ENCODE data around the gene AHI1. TPM values are rescaled to one million over a fixed set of nuclear protein-coding genes. Genes with fewer than 3 reads are reported as not detected.

The AHI1 gene
- total RNA-seq, 6 experiments from 2014 or later = 14.6 to 19.1 (median 17.0) TPM

DNA sequence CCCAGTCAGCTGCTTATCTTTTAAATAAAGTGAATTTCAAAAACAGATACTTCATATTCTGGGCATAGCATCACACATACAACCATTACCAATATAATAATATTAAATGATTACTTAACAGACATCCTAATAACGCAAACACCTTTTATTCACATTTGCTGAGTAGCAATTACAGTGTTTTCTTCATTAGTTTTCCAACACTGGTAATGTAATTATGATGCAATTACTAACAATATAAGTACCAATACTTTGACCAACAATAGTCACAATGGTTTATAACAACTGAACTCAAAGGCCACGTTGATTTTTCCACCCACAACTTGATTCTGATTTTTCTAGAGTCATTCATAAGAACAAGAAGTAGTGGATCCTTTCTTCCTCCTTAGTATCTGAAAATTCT, 212.4 kb downstream of the AHI1 start:
- no peak for DNase-seq
- peaks cover 20% of the 10 kb centered on the region for H3K36me3 Mint-ChIP-seq (ENCODE audit: low read depth)
- no peaks in the 10 kb centered on the region for H3K9me3 Mint-ChIP-seq
- H3K27me3 Mint-ChIP-seq (ENCODE audit: insufficient read depth) = no peaks in the 10 kb centered on the region
- no peak overlapping the region for H3K27ac Mint-ChIP-seq
- TF ChIP-seq, protein P1, sequence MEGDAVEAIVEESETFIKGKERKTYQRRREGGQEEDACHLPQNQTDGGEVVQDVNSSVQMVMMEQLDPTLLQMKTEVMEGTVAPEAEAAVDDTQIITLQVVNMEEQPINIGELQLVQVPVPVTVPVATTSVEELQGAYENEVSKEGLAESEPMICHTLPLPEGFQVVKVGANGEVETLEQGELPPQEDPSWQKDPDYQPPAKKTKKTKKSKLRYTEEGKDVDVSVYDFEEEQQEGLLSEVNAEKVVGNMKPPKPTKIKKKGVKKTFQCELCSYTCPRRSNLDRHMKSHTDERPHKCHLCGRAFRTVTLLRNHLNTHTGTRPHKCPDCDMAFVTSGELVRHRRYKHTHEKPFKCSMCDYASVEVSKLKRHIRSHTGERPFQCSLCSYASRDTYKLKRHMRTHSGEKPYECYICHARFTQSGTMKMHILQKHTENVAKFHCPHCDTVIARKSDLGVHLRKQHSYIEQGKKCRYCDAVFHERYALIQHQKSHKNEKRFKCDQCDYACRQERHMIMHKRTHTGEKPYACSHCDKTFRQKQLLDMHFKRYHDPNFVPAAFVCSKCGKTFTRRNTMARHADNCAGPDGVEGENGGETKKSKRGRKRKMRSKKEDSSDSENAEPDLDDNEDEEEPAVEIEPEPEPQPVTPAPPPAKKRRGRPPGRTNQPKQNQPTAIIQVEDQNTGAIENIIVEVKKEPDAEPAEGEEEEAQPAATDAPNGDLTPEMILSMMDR (IDR thresholded peaks at IDR 0.05) = no peak
- peaks cover 9% of the 10 kb centered on the region for H3K4me1 Mint-ChIP-seq (ENCODE audit: low read depth)
- no peak overlapping the region for H3K4me3 Mint-ChIP-seq

DNA sequence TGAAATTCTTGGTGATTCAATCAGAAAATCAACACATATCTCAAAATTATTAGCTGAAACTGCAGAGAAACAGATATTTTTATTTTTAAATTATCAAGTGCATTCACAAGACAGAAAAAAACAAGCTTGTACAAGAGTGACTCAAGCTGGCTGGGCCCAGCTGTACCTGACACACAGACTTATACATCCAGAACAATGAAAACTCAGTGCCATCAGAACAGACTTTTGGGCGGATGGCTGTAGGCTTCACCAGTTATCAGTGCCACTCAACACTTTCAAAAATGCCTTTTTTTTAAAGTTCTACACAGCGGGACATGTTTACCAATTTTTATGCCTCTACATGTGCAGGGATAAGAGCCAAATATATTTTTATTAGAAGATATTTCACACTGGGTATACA, 213.6 kb downstream of the AHI1 start:
- Mint-ChIP-seq H3K27me3 (ENCODE audit: insufficient read depth) (no peaks in the 10 kb centered on the region), H3K27ac (no peak overlapping the region), H3K4me3 (no peak overlapping the region), H3K4me1 (ENCODE audit: low read depth) (peaks cover 9% of the 10 kb centered on the region), H3K36me3 (ENCODE audit: low read depth) (peaks cover 20% of the 10 kb centered on the region), H3K9me3 (no peaks in the 10 kb centered on the region)
- DNase-seq = no peak
- TF ChIP-seq, protein P1 (IDR thresholded peaks at IDR 0.05) = no peak

DNA sequence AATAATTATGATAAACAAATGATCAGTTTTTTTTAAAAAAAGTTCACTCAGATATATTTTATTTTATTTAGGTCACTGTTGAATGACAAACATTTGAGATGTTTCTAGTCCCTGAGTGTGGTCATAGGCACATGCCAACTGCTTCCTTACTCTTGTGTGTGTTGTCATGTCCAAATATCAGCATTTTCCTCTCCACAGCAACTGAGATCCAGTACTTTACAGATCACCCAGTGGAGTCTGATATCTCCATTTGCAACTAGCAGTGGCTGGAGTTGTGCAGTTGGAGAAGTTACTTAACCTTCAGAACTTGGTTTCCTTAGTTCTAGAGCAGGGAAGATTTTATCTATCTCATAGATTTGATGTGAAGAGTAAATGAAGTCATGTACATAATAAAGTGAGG, 215.1 kb downstream of the AHI1 start:
- TF ChIP-seq, protein P1 (IDR thresholded peaks at IDR 0.05) = no peak
- Mint-ChIP-seq H3K27ac (no peak overlapping the region), H3K36me3 (ENCODE audit: low read depth) (peaks cover 12% of the 10 kb centered on the region), H3K9me3 (no peaks in the 10 kb centered on the region), H3K4me1 (ENCODE audit: low read depth) (peaks cover 7% of the 10 kb centered on the region), H3K4me3 (no peak overlapping the region), H3K27me3 (ENCODE audit: insufficient read depth) (no peaks in the 10 kb centered on the region)
- no peak for DNase-seq

DNA sequence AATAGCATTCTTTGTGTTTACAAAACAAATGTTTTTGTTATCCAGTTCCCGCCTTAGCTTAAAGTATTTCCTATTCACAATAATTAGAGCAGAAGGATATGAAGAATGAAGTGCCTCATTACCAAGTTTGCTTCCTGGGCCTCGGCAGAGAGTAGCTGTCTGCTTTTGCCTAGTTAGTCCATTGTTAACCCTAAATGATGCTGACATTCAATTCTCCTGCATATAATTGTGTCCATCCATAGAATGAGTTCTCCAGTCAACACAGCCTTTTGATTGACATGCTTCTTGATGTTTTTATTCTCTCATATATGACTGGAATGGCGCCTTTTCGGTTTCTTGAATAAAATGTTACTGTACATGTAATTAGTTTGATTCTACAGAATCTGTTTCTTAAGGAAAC, 215.6 kb downstream of the AHI1 start:
- TF ChIP-seq, protein P1 (IDR thresholded peaks at IDR 0.05) = no peak
- Mint-ChIP-seq H3K4me3 (no peak overlapping the region), H3K4me1 (ENCODE audit: low read depth) (peaks cover 3% of the 10 kb centered on the region), H3K27me3 (ENCODE audit: insufficient read depth) (no peaks in the 10 kb centered on the region), H3K9me3 (no peaks in the 10 kb centered on the region), H3K27ac (no peak overlapping the region), H3K36me3 (ENCODE audit: low read depth) (peaks cover 8% of the 10 kb centered on the region)
- DNase-seq = no peak

DNA sequence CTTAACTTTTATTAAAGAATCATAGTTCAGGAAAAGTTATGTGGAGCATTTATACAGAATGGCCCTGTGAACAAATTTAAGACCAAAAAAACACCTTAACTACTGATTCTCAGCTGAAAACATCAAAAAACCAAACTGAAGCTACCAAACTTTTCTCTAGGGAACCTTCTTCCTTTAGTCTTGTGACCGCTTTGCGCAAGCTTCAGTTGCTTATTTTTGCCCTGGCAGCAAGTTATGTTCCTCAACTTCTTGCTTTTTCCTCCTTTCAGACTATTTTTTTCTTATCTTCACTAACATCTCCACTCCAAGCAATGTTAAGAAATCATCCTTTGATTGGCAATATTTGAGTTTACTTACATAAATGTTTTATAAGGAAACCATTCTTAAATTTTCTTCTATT, 216.3 kb downstream of the AHI1 start:
- TF ChIP-seq, protein P1 (IDR thresholded peaks at IDR 0.05) = no peak
- H3K36me3 Mint-ChIP-seq (ENCODE audit: low read depth) = peaks cover 5% of the 10 kb centered on the region; the same call in 1 of the 2 replicates

More for the DNA sequence above, 216.3 kb downstream of the AHI1 start:
- H3K4me3 Mint-ChIP-seq = no peak overlapping the region
- no peaks in the 10 kb centered on the region for H3K27me3 Mint-ChIP-seq (ENCODE audit: insufficient read depth)
- H3K4me1 Mint-ChIP-seq (ENCODE audit: low read depth) = no peaks in the 10 kb centered on the region
- no peaks in the 10 kb centered on the region for H3K9me3 Mint-ChIP-seq
- no peak overlapping the region for H3K27ac Mint-ChIP-seq
- DNase-seq = no peak
